A673 (cell line): ENCODE measurements around the gene GRID1. TPM values are rescaled to one million over a fixed set of nuclear protein-coding genes. Genes with fewer than 3 reads are reported as not detected.

Experiments used
- BruUV-seq: library from RNA; stranded (reverse); fragments of 400-500 nt; replicated peaks from 2 replicates; lab custom pipeline; 2021; lab: Mats Ljungman, UMichigan
- CTCF ChIA-PET: fragments of 300-600 bp; sonication (Branson Sonifier 250); formaldehyde crosslinking; loops from one replicate; lab custom pipeline; 2022; ENCODE audit warnings: antibody characterized with exemption; lab: Charles Lee
- POLR2A ChIA-PET: fragments of 300-600 bp; sonication (Branson Sonifier 250); formaldehyde crosslinking; loops from one replicate; lab custom pipeline; 2022; ENCODE audit warnings: antibody characterized with exemption; ENCODE audit not compliant: low non-redundant PET; lab: Charles Lee
- DNase-seq: peaks from one replicate; pipeline ENCODE4 v3.0.0-alpha.2; 2015; ENCODE audit warnings: low spot score
- H3K27ac ChIP-seq: fragments of 200-600 bp; sonication (generic); 2 replicates; pipeline ENCODE4 v1.5.1; 2016; ENCODE audit warnings: mixed run types, low read depth, mild to moderate bottlenecking, mixed read lengths, antibody characterized with exemption, low read length; ENCODE audit not compliant: poor library complexity, severe bottlenecking
- H3K27me3 ChIP-seq: fragments of 200-600 bp; sonication (generic); replicated peaks from 2 replicates; pipeline ENCODE4 v1.6.1; 2017; ENCODE audit warnings: mixed run types, low read depth, mild to moderate bottlenecking, mixed read lengths, antibody characterized with exemption, low read length; ENCODE audit not compliant: insufficient read depth, poor library complexity
- H3K36me3 ChIP-seq: fragments of 200-600 bp; sonication (generic); 2 replicates; pipeline ENCODE4 v1.6.1; 2016; ENCODE audit warnings: mixed run types, mild to moderate bottlenecking, mixed read lengths, antibody characterized with exemption, low read length; ENCODE audit not compliant: insufficient read depth, poor library complexity, severe bottlenecking
- H3K4me1 ChIP-seq: fragments of 200-600 bp; sonication (generic); 2 replicates; pipeline ENCODE4 v1.6.1; 2017; ENCODE audit warnings: mixed run types, mild to moderate bottlenecking, mixed read lengths, antibody characterized with exemption, low read length; ENCODE audit not compliant: insufficient read depth, poor library complexity, severe bottlenecking
- H3K4me3 ChIP-seq: fragments of 200-600 bp; sonication (generic); 2 replicates; pipeline ENCODE4 v1.5.1; 2016; ENCODE audit warnings: low read depth, mixed run types, mild to moderate bottlenecking, mixed read lengths, low read length; ENCODE audit not compliant: poor library complexity, severe bottlenecking
- H3K9me3 ChIP-seq: fragments of 200-600 bp; sonication (generic); 2 replicates; pipeline ENCODE4 v1.6.1; 2016; ENCODE audit warnings: mixed run types, low read depth, mild to moderate bottlenecking, mixed read lengths, antibody characterized with exemption, low read length; ENCODE audit not compliant: poor library complexity, severe bottlenecking
- EZH2 ChIP-seq: fragments of 200-600 bp; sonication (generic); IDR thresholded peaks from 2 replicates; pipeline ENCODE4 v1.6.1; 2017; ENCODE audit warnings: borderline replicate concordance, low read depth, mild to moderate bottlenecking, mixed read lengths, antibody characterized with exemption, low read length; ENCODE audit not compliant: poor library complexity, severe bottlenecking
- intact Hi-C: fragments of 100-400 bp; cut with micrococcal nuclease; formaldehyde crosslinking; loops from one replicate; pipeline ENCODE4 v1.10.0; 2022; ENCODE audit not compliant: unreplicated experiment
- total RNA-seq: library from RNA; stranded (reverse); gene quantifications from 2 replicates; pipeline ENCODE4 v1.2.3, GENCODE V29; 2021
- TF ChIP-seq, protein P1 (sequence below): fragments of 300-800, 200-600 bp; sonication (generic); conservative IDR thresholded peaks from 2 replicates; pipeline ENCODE4 v1.5.1; 2017; ENCODE audit warnings: low read depth, mild to moderate bottlenecking, antibody characterized with exemption, low read length, moderate library complexity, mixed read lengths

GRID1 gene
- total RNA-seq, 1 experiment from 2014 or later: not detected

DNA sequence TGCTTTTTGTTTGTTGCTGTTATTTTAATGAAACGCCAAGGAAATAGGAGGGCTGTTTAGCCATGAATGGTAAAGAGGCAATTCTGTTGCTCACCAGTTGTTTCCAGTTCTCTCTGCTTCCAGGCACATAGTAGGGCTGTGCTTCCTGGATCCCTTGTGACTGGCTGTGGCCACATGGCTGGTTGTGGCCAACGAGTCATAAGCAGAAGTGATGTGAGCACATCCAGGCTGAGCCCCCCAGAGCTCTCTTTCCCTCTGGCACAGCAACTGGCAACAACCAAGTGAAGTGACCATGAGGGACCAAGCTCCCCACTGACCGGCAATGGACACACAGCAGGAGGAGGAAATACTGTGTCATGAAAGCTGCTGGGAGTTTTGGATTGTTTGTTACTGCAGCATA, 10.3 kb downstream of the GRID1 start:
- no TSS peak for BruUV-seq
- TF ChIP-seq, protein P1, sequence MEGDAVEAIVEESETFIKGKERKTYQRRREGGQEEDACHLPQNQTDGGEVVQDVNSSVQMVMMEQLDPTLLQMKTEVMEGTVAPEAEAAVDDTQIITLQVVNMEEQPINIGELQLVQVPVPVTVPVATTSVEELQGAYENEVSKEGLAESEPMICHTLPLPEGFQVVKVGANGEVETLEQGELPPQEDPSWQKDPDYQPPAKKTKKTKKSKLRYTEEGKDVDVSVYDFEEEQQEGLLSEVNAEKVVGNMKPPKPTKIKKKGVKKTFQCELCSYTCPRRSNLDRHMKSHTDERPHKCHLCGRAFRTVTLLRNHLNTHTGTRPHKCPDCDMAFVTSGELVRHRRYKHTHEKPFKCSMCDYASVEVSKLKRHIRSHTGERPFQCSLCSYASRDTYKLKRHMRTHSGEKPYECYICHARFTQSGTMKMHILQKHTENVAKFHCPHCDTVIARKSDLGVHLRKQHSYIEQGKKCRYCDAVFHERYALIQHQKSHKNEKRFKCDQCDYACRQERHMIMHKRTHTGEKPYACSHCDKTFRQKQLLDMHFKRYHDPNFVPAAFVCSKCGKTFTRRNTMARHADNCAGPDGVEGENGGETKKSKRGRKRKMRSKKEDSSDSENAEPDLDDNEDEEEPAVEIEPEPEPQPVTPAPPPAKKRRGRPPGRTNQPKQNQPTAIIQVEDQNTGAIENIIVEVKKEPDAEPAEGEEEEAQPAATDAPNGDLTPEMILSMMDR: no peak
- no peak for TF ChIP-seq EZH2
- no peak for DNase-seq
- no peak overlapping the region for H3K27ac ChIP-seq
- H3K4me1 ChIP-seq: no peaks in the 10 kb centered on the region
- peaks cover 7% of the 10 kb centered on the region for H3K27me3 ChIP-seq
- no peaks in the 10 kb centered on the region for H3K9me3 ChIP-seq
- CTCF ChIA-PET: no interaction called here
- POLR2A ChIA-PET: no interaction called here
- H3K4me3 ChIP-seq: no peak overlapping the region
- intact Hi-C loops: no loop called here
- H3K36me3 ChIP-seq: no peaks in the 10 kb centered on the region

DNA sequence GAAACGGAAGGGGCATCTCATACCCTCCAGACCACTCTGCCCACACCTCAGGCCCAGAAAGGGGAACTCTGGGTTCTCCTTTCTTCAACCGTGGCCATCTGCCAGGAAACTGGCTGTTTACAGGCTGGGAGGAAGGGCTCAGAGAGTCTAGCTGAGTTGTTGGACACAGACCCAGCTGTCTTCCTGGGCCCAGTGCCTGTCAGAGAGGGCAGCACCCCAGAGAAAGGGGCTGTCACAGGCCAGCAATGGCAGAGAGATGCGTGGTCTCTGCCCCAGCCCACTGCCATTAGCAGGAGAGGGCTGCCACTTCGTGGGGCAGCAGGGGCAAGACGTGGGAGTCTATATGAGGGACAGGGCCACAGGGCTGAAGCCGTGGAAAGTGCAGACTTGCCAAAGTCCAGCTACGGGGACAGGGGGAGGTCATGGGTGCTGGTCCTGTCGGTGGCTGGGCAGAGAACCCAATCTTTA, 11.0 kb downstream of the GRID1 start:
- peaks cover 4% of the 10 kb centered on the region for H3K27me3 ChIP-seq
- CTCF ChIA-PET: no interaction called here
- no peaks in the 10 kb centered on the region for H3K36me3 ChIP-seq
- H3K27ac ChIP-seq: no peak overlapping the region
- POLR2A ChIA-PET: no interaction called here
- no peak for DNase-seq
- H3K9me3 ChIP-seq: no peaks in the 10 kb centered on the region
- intact Hi-C loops: no loop called here
- no peak overlapping the region for H3K4me3 ChIP-seq
- no peak for TF ChIP-seq EZH2
- TF ChIP-seq, protein P1: no peak
- no peaks in the 10 kb centered on the region for H3K4me1 ChIP-seq
- no TSS peak for BruUV-seq

DNA sequence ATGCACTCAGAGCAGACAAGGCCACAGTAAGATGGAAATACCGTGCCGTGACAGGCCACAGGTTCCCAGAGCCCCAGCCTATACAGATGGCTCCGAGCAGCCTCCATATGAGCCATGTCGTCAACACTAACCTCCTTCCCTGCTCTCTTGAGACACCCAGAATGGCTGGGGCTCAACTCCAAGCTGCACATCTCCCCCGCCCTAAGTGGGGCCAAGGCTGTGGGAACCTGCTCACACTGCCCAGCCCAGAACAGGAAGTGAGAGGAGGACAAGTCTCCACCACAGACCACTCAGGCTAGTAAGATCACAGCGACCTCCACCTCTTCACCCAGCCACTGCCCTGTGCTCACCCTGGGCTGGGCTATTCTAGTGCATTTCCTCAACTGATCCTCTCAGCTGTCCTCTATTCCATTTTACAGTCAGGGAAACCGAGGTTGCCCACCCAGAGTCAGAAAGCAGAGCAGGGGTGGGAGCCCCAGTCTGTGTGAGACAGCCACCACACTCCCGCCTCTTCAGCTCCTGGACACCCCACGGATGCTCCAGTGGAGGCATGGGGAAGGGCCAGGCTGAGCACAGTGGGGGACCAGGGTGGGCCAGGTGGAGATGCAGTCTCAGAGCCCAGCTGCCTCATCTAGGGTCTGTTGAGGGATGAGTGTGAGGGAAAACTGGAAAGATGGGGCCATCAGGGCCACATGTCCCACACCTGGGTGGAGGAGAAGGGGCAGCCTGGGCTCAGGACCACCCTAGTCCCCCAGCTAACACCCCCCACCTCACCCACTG, 11.6 kb downstream of the GRID1 start:
- Histone ChIP-seq H3K27ac (no peak overlapping the region), H3K9me3 (no peaks in the 10 kb centered on the region), H3K4me3 (no peak overlapping the region), H3K36me3 (no peaks in the 10 kb centered on the region), H3K27me3 (no peaks in the 10 kb centered on the region), H3K4me1 (no peaks in the 10 kb centered on the region)
- no TSS peak for BruUV-seq
- ChIA-PET CTCF (no interaction called here), POLR2A (no interaction called here)
- intact Hi-C loops: no loop called here
- no peak for DNase-seq
- no peak for TF ChIP-seq EZH2
- TF ChIP-seq, protein P1: no peak
